Pancreas (tissue), 10 donors: Measurements from ENCODE around the gene SETD1A. TPM values are rescaled to one million over a fixed set of nuclear protein-coding genes. Genes with fewer than 3 reads are reported as not detected.

Experiments used
- ATAC-seq, 4 donors: fragments of 200-7000 bp; cut with Tn5 transposase; one replicate each; pipeline versions ENCODE4 v1.8.0 to v1.9.1; 2020; ENCODE audit warnings: mild to moderate bottlenecking in 4 of 4, moderate library complexity in 4 of 4
- DNase-seq, 6 donors: peaks; one replicate each; pipeline ENCODE4 v3.0.0-alpha.2; 2020
- FAIRE-seq: peaks from 2 replicates; lab custom pipeline; 2012; peaks lifted over from hg19 to GRCh38; lab: Jason Lieb, UNC
- H3K27ac ChIP-seq, 4 donors: fragments of 200-600 bp; sonication (generic); 1 replicate in 3 of 4; 2 replicates in 1 of 4; pipeline versions ENCODE4 v1.5.0 to v1.8.0; 2020
- H3K27me3 ChIP-seq, 4 donors: fragments of 200-600 bp; one replicate each; pipeline ENCODE4 v1.8.0; 2021
- H3K36me3 ChIP-seq, 3 donors: fragments of 200-600 bp; sonication (generic) in 1 of 3; one replicate each; pipeline versions ENCODE4 v1.5.0 to v1.8.0; 2020 to 2021
- H3K4me1 ChIP-seq, 3 donors: fragments of 200-600 bp; one replicate each; pipeline ENCODE4 v1.8.0; 2021
- H3K4me3 ChIP-seq, 4 donors: fragments of 200-600 bp; sonication (generic) in 2 of 4; one replicate each; pipeline versions ENCODE4 v1.5.0 to v1.8.0; 2020 to 2021
- H3K9me3 ChIP-seq, 4 donors: fragments of 200-600 bp; one replicate each; pipeline ENCODE4 v1.8.0; 2021
- WGBS, 2 donors: extraction: QIAGEN DNeasy Blood & Tissue Kit; methylation state at CpG; one replicate each; pipeline ENCODE4 v1.1.7; 2013; 5-methylcytosine and 5-hydroxymethylcytosine counted together
- intact Hi-C, 3 donors: fragments of 100-400 bp; cut with DNase I; formaldehyde crosslinking; loops; one replicate each; pipeline versions ENCODE4 v1.11.1 to v1.14.2; 2022
- polyA plus RNA-seq, 2 donors: library from polyadenylated mRNA; stranded (reverse); fragments of 200-250 nt; gene quantifications; one replicate each; pipeline ENCODE4 v1.2.3, GENCODE V29; 2013
- total RNA-seq, 6 donors: library from RNA; stranded (reverse); fragmentation: NEBNext Ultra II Directional in 4 of 6; extraction: Animal tissue kit (Norgen Biotek cat#: 25700) in 4 of 6; gene quantifications; one replicate each; pipeline versions ENCODE4 v1.2.1 to v1.2.4, GENCODE V29; 2021 to 2023
- TF ChIP-seq, protein P1 (sequence below), 4 donors: fragments of 200-600 bp; sonication (generic) in 3 of 4; IDR thresholded peaks; one replicate each; pipeline versions ENCODE4 v1.5.0 to v1.8.0; 2021; ENCODE audit warnings: antibody characterized with exemption in 4 of 4
- donor health status: healthy with polysubstance abuse.
- donor health status: DM: no; HTN: no; CAD: no; lungs with moderate emphysema.
- donor health status: DM: no; HTN: no; CAD: no.
- donor health status: control.
- donor health status: control.
- donor health status: Bipolar disorder and iron deficiency.
- donor health status: DM: yes; HTN: yes; CAD: no.
- donor health status: DM: no; HTN: no; CAD: no.
- donor health status: DM: no; HTN: no; CAD: no.
- donor health status: DM: yes; HTN: yes; CAD: no.

The SETD1A gene
- total and polyA plus RNA-seq, 8 donors = 6.5 to 17.9 (median 8.5) TPM

DNA sequence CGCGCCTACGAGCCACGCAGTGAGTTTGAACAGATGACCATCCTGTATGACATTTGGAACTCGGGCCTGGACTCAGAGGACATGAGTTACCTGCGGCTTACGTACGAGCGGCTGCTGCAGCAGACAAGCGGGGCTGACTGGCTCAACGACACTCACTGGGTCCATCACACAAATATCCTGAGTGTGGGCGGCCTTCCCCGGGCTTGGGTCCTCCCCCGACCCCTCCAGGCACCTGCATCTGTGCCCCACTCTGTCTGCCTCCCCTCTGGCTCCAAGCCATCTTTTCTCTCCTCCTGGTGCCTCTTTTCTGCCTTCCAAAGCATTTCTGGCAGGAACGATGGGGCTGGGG, 22.4 kb downstream of the SETD1A start:
- 92 to 95% methylated on average over 15 of the region's 15 CpGs for WGBS, 2 donors
- intact Hi-C loops = loop anchor here in 2 of 3 donors (5.0 to 10.0 kb wide), 3 partner anchors 105 to 467 kb away; partner anchors contain the start of genes PRSS53 (in 1 of the 2) and ZNF843 (in 1 of the 2)
- Histone ChIP-seq H3K4me3 (no peak overlapping the region), H3K4me1 (no peaks in the 10 kb centered on the region), H3K27ac (no peak overlapping the region), H3K36me3 (peaks cover 0 to 44% (median 8%) of the 10 kb centered on the region in 3 donors), H3K27me3 (no peaks in the 10 kb centered on the region), H3K9me3 (no peaks in the 10 kb centered on the region)
- ATAC-seq (no peak), FAIRE-seq (no peak), DNase-seq (peak in 1 of 6 donors; percentile 46)
- TF ChIP-seq, protein P1, sequence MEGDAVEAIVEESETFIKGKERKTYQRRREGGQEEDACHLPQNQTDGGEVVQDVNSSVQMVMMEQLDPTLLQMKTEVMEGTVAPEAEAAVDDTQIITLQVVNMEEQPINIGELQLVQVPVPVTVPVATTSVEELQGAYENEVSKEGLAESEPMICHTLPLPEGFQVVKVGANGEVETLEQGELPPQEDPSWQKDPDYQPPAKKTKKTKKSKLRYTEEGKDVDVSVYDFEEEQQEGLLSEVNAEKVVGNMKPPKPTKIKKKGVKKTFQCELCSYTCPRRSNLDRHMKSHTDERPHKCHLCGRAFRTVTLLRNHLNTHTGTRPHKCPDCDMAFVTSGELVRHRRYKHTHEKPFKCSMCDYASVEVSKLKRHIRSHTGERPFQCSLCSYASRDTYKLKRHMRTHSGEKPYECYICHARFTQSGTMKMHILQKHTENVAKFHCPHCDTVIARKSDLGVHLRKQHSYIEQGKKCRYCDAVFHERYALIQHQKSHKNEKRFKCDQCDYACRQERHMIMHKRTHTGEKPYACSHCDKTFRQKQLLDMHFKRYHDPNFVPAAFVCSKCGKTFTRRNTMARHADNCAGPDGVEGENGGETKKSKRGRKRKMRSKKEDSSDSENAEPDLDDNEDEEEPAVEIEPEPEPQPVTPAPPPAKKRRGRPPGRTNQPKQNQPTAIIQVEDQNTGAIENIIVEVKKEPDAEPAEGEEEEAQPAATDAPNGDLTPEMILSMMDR (IDR thresholded peaks at IDR 0.05) = no peak

DNA sequence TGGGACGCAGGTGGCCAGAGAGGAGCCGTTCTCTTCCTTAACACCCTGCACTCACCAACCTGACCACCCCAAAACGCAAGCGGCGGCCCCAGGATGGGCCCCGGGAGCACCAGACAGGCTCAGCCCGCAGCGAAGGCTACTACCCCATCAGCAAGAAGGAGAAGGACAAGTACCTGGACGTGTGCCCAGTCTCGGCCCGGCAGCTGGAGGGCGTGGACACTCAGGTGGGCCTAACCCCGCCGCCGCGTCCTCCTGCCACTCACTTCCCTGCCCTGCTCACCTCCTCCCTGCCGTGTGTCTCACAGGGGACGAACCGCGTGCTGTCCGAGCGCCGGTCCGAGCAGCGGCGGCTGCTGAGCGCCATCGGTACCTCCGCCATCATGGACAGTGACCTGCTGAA, 22.9 kb downstream of the SETD1A start:
- WGBS, 2 donors = 89 to 90% methylated on average over 24 to 29 of the region's 29 CpGs
- no peak for ATAC-seq
- H3K27me3 ChIP-seq = no peaks in the 10 kb centered on the region
- no peaks in the 10 kb centered on the region for H3K4me1 ChIP-seq
- no peak overlapping the region for H3K27ac ChIP-seq
- no peaks in the 10 kb centered on the region for H3K9me3 ChIP-seq
- FAIRE-seq = no peak
- DNase-seq = peak in 2 of 6 donors; percentile 58 to 82
- no peak overlapping the region for H3K4me3 ChIP-seq
- H3K36me3 ChIP-seq = peaks cover 0 to 44% (median 8%) of the 10 kb centered on the region in 3 donors
- intact Hi-C loops = loop anchor here in 2 of 3 donors (5.0 to 10.0 kb wide), 3 partner anchors 104 to 467 kb away; partner anchors contain the start of genes PRSS53 (in 1 of the 2) and ZNF843 (in 1 of the 2)
- TF ChIP-seq, protein P1 (IDR thresholded peaks at IDR 0.05) = no peak

DNA sequence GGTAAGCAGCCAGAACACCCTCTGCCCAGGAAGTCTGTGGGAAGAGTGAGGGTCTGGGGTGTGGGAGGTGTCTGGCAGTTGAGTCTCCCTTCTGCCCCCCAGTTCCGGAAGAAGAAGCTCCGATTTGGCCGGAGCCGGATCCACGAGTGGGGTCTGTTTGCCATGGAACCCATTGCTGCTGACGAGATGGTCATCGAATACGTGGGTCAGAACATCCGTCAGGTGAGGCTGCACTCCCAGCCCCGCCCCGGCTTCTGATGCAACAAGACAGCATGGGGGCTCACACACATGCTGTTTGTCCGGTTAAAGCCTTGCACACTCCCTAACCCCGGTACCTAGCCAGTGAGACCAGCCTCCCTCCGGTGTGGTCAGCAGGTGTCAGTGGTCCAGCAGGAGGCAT, 23.4 kb downstream of the SETD1A start:
- WGBS, 2 donors = 95 to 97% methylated on average over 14 of the region's 14 CpGs
- TF ChIP-seq, protein P1 (IDR thresholded peaks at IDR 0.05) = no peak
- no peak for ATAC-seq
- Histone ChIP-seq H3K9me3 (no peaks in the 10 kb centered on the region), H3K4me1 (peaks cover 0 to 4% (median 0%) of the 10 kb centered on the region in 3 donors), H3K27ac (no peak overlapping the region), H3K4me3 (no peak overlapping the region), H3K27me3 (no peaks in the 10 kb centered on the region), H3K36me3 (peaks cover 0 to 39% (median 4%) of the 10 kb centered on the region in 3 donors)
- intact Hi-C loops = loop anchor here in 2 of 3 donors (5.0 to 10.0 kb wide), 3 partner anchors 104 to 466 kb away; partner anchors contain the start of genes PRSS53 (in 1 of the 2) and ZNF843 (in 1 of the 2)
- FAIRE-seq = no peak
- DNase-seq = peak in 1 of 6 donors; percentile 64

DNA sequence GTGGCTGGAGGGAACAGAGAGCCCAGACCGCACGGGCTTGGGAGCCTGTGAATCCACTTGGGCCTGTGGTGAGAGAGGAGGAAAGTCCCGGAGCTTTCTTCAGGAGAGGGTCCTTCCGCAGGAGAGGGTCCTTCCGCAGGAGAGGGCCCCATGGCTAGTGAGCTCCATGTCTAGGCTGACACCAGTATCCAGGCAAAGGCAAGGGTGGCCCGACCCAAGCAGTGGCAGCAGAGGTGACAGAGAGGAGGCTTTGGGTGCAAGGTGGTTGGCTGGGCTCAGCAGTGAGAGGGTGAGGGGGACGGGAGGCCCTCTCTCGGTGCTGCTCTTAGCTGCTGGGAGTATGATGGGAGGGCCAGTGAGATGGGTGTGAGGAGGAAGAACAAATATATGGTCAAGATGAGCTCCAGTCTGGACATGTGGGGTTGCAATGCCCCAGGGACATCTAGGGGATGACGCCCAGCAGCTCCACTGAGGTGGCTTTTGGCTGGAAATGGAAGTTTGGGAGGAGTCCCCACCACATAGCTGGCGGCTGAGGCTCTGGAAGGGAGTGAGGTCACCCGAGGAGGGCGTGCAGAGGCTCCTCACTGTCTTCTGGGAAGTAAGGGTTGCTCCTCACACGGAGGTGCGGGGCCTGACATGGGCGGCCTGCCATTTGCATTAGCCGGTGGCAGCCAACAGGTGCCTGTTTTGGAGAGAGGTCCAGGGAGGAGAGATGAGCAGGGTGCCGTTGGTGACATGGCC, 25.2 kb downstream of the SETD1A start:
- H3K27me3 ChIP-seq = no peaks in the 10 kb centered on the region
- ATAC-seq (no peak), DNase-seq (peak in 2 of 6 donors; percentile 40 to 68), FAIRE-seq (no peak)
- peaks cover 0 to 7% (median 0%) of the 10 kb centered on the region in 3 donors for H3K4me1 ChIP-seq
- WGBS, 2 donors = 80 to 88% methylated on average over 17 of the region's 17 CpGs
- TF ChIP-seq, protein P1 (IDR thresholded peaks at IDR 0.05) = no peak
- no peaks in the 10 kb centered on the region for H3K9me3 ChIP-seq
- intact Hi-C loops = loop anchor here in 2 of 3 donors (5.0 to 10.0 kb wide), 3 partner anchors 102 to 465 kb away; partner anchors contain the start of genes PRSS53 (in 1 of the 2) and ZNF843 (in 1 of the 2)
- no peak overlapping the region for H3K27ac ChIP-seq
- no peak overlapping the region for H3K4me3 ChIP-seq
- H3K36me3 ChIP-seq = peaks cover 0 to 24% (median 0%) of the 10 kb centered on the region in 3 donors
